Measurements from ENCODE around the gene PRDX3.

DNA sequence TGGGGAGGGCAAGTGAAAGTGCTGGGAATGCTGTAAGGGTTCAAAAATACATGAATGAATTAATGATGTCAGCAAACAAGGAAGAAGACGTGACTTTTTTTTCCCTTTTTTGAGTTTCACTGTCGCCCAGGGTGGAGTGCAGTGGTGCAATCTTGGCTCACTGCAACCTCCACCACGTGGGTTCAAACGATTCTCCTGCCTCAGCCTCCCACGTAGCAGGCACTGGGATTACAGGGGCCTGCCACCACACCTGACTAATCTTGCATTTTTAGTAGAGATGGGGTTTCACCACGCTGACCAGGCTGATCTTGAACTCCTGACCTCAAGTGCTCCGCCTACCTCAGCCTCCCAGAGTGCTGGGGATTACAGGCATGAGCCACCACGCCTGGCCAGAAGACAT lies 44.7 kb downstream of the PRDX3 start:
- TF ChIP-seq, protein P1, sequence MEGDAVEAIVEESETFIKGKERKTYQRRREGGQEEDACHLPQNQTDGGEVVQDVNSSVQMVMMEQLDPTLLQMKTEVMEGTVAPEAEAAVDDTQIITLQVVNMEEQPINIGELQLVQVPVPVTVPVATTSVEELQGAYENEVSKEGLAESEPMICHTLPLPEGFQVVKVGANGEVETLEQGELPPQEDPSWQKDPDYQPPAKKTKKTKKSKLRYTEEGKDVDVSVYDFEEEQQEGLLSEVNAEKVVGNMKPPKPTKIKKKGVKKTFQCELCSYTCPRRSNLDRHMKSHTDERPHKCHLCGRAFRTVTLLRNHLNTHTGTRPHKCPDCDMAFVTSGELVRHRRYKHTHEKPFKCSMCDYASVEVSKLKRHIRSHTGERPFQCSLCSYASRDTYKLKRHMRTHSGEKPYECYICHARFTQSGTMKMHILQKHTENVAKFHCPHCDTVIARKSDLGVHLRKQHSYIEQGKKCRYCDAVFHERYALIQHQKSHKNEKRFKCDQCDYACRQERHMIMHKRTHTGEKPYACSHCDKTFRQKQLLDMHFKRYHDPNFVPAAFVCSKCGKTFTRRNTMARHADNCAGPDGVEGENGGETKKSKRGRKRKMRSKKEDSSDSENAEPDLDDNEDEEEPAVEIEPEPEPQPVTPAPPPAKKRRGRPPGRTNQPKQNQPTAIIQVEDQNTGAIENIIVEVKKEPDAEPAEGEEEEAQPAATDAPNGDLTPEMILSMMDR (IDR thresholded peaks at IDR 0.05; ENCODE audit: borderline replicate concordance, extremely low read depth, low read length, poor library complexity, severe bottlenecking): no peak
- no peak for TF ChIP-seq EZH2 (IDR thresholded peaks at IDR 0.05; ENCODE audit: borderline replicate concordance, low read depth, low read length, severe bottlenecking)
